ENCODE results near the gene HDAC10. TPM values are rescaled to one million over a fixed set of nuclear protein-coding genes. Genes with fewer than 3 reads are reported as not detected.

The HDAC10 gene
- total and polyA plus RNA-seq, 3 donors from 2014 or later, result 13.5 to 33.1 (median 32.1) TPM

DNA sequence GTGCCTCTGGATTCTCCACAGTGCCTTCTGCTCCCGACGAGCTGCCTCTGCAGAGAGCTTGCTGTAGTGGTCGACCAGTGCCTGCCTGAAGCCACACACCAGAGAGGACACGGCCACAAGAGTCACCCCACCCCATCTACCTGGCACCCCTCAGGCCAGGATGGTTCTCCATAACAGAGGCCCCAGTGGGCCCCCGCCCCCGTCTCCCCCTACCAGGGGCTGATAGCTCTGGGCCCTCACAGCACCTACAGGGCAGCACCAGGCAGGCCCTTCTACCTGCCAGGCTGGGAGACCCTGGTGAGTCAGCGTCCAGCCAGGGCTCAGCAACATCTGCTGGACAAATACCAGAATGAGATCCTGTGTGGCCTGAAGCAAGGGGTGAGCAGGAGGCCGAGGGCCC, 28.6 kb downstream of the HDAC10 start:
- no peak overlapping the region for H3K27ac ChIP-seq
- H3K4me3 ChIP-seq, result no peak overlapping the region
- no peaks in the 10 kb centered on the region for H3K9me3 ChIP-seq
- no peak for DNase-seq
- intact Hi-C loops (cut with DNase I; ENCODE audit: low total_unique reads), result no loop called here
- H3K4me1 ChIP-seq, result no peaks in the 10 kb centered on the region
- WGBS, 2 donors, result 85 to 88% methylated on average over 6 to 8 of the region's 8 CpGs
- no peak for TF ChIP-seq POLR2A (IDR thresholded peaks at IDR 0.05)
- TF ChIP-seq, protein P1, sequence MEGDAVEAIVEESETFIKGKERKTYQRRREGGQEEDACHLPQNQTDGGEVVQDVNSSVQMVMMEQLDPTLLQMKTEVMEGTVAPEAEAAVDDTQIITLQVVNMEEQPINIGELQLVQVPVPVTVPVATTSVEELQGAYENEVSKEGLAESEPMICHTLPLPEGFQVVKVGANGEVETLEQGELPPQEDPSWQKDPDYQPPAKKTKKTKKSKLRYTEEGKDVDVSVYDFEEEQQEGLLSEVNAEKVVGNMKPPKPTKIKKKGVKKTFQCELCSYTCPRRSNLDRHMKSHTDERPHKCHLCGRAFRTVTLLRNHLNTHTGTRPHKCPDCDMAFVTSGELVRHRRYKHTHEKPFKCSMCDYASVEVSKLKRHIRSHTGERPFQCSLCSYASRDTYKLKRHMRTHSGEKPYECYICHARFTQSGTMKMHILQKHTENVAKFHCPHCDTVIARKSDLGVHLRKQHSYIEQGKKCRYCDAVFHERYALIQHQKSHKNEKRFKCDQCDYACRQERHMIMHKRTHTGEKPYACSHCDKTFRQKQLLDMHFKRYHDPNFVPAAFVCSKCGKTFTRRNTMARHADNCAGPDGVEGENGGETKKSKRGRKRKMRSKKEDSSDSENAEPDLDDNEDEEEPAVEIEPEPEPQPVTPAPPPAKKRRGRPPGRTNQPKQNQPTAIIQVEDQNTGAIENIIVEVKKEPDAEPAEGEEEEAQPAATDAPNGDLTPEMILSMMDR (IDR thresholded peaks at IDR 0.05), result no peak
- H3K27me3 ChIP-seq, result no peaks in the 10 kb centered on the region
- H3K36me3 ChIP-seq (ENCODE audit: low read depth, missing control alignments), result no peaks in the 10 kb centered on the region

DNA sequence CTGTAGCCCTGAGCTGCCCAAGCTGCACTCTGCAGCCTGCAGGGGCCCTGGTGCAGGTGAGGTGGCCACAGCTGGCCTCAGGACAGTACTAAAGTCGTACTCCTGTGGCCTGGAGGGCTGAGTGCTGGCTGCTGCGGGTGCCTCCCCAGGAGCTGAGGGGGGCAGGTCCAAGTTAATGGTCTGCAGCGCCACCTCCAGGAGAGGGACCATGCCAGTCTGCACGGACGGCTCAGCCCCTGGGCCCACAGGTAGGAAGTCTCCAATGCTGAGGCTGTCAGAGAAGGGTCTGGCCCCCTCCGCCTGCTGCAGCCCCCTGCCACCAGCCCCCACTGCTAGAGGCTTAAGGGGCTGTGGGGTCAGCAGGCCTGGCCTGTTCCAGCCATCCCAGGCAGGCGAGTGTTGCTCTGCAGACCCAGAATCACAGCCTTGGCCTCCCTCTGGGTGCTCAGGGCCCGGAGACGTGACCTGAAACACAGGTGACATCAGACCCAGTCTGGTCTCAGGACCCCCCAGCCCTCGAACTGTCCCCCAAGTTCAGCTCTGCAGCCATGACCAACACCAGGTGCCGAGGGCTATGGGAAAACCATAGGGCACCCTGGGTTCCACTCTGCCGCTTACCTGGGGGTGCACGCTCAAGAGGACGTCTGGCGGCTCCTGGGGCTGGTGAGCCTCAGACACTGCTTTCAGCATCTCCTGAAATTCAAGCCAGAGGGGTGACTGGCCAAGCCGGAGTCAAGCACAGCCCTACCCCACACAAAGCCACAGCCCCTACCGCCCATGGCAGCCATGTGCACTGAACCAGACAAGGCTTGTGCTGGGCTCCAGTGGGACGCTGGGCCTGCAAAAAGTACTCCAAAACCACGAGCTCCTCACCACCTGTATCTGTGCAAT, 29.4 kb downstream of the HDAC10 start:
- H3K27me3 ChIP-seq, result no peaks in the 10 kb centered on the region
- H3K36me3 ChIP-seq (ENCODE audit: low read depth, missing control alignments), result no peaks in the 10 kb centered on the region
- intact Hi-C loops (cut with DNase I; ENCODE audit: low total_unique reads), result no loop called here
- no peak overlapping the region for H3K4me3 ChIP-seq
- no peaks in the 10 kb centered on the region for H3K9me3 ChIP-seq
- H3K27ac ChIP-seq, result no peak overlapping the region
- no peaks in the 10 kb centered on the region for H3K4me1 ChIP-seq
- no peak for DNase-seq
- no peak for TF ChIP-seq POLR2A (IDR thresholded peaks at IDR 0.05)
- TF ChIP-seq, protein P1 (IDR thresholded peaks at IDR 0.05), result no peak
- WGBS, 2 donors, result 89 to 90% methylated on average over 10 to 19 of the region's 19 CpGs

DNA sequence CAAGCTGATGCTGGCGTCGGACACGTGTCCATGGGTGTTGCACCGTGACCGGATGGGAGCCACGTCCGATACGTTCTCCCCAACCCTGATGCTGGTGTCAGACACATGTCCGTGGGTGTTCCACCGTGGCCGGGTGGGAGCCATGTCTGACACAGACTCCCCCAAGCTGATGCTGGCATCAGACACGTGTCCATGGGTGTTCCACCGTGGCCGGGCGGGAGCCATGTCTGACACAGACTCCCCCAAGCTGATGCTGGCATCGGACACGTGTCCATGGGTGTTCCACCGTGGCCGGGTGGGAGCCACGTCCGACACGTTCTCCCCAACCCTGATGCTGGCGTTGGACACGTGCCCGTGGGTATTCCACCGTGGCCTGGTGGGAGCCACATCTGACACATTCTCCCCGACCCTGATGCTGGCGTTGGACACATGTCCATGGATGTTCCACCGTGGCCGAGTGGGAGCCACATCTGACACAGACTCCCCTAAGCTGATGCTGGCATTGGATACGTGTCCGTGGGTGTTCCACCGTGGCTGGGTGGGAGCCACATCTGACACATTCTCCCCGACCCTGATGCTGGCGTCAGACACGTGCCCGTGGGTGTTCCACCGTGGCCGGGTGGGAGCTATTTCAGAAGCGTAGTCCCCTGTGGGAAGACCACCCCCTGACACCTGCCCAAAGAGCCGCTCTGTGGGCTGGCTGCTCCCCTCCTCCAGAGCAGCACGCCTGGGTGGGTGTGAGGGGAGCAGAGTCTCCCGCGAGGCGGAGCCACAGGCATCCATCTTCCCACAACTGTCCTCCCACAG, 30.3 kb downstream of the HDAC10 start:
- no peak for TF ChIP-seq POLR2A (IDR thresholded peaks at IDR 0.05)
- TF ChIP-seq, protein P1 (IDR thresholded peaks at IDR 0.05), result no peak

DNA sequence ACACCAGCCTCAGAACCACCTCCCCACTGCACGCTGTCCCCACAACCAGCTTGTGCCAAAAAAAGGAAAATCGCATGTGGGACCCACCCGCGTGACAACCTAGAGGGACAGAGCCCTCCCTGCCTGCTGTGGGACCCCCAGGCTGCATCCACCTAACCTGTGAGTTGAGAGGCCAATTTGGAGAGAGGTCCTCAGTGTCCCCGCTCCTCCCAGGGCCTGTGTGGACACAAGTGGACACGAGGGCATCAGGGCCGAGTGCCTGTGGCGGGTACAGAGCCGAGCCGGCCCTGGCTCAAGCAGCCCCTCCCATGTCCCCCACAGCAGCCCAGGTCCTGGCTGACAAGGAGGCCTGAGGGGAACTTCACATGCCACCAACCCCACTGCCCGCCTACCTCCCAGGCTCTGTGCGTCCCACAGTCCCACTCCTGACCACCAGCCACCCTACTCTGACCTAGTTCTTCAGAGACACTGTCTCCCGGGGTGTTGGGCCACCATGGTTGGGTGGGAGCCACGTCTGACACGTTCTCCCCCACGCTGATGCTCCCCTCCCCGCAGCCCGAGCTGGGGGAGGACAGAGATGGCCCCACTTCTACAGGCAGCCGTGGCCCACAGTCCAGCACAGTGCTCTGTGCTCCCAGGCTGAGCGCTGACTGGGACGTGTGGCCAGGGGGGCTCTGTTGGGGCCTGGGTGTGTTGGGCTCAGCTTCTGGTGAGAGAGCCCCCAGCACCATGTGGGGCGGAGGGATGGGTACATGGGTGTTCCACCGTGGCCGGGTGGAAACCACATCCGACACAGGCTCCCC, 31.1 kb downstream of the HDAC10 start:
- TF ChIP-seq POLR2A (IDR thresholded peaks at IDR 0.05), result no peak
- TF ChIP-seq, protein P1 (IDR thresholded peaks at IDR 0.05), result no peak
- DNase-seq, result no peak
- Histone ChIP-seq H3K4me3 (no peak overlapping the region), H3K36me3 (ENCODE audit: low read depth, missing control alignments) (no peaks in the 10 kb centered on the region), H3K9me3 (no peaks in the 10 kb centered on the region), H3K27ac (no peak overlapping the region), H3K4me1 (peaks cover 3% of the 10 kb centered on the region), H3K27me3 (no peaks in the 10 kb centered on the region)
- intact Hi-C loops (cut with DNase I; ENCODE audit: low total_unique reads), result no loop called here
- WGBS, 2 donors, result 83 to 84% methylated on average over 8 to 25 of the region's 25 CpGs

More for the DNA sequence above, 30.3 kb downstream of the HDAC10 start:
- H3K36me3 ChIP-seq (ENCODE audit: low read depth, missing control alignments), result no peaks in the 10 kb centered on the region
- H3K9me3 ChIP-seq, result no peaks in the 10 kb centered on the region
- intact Hi-C loops (cut with DNase I; ENCODE audit: low total_unique reads), result no loop called here
- DNase-seq, result no peak
- no peak overlapping the region for H3K27ac ChIP-seq
- no peak overlapping the region for H3K4me3 ChIP-seq
- 87 to 92% methylated on average over 19 to 45 of the region's 45 CpGs for whole genome bisulfite sequencing, 2 donors
- no peaks in the 10 kb centered on the region for H3K4me1 ChIP-seq
- no peaks in the 10 kb centered on the region for H3K27me3 ChIP-seq
